HL-60/S4 treated with phorbol 12-myristate 13-acetate at 8.2 ng/mL for 4 days and 3 days (cell line): ENCODE results near the gene MYLK.

Experiments
- in situ Hi-C: fragments of 300-500 bp; cut with MboI; formaldehyde crosslinking; loops from 2 replicates; pipeline ENCODE4 v1.15.0; 2022; ENCODE audit warnings: low sequenced_read_pairs

The MYLK gene

GRCh38 chr3:123795471-123796251 lies 88.5 kb downstream of the MYLK start:
- in situ Hi-C loops, result no loop called here

- in situ Hi-C loops, result no loop called here
Measured at GRCh38 chr3:123793425-123793824, 90.7 kb downstream of the MYLK start.

DNA sequence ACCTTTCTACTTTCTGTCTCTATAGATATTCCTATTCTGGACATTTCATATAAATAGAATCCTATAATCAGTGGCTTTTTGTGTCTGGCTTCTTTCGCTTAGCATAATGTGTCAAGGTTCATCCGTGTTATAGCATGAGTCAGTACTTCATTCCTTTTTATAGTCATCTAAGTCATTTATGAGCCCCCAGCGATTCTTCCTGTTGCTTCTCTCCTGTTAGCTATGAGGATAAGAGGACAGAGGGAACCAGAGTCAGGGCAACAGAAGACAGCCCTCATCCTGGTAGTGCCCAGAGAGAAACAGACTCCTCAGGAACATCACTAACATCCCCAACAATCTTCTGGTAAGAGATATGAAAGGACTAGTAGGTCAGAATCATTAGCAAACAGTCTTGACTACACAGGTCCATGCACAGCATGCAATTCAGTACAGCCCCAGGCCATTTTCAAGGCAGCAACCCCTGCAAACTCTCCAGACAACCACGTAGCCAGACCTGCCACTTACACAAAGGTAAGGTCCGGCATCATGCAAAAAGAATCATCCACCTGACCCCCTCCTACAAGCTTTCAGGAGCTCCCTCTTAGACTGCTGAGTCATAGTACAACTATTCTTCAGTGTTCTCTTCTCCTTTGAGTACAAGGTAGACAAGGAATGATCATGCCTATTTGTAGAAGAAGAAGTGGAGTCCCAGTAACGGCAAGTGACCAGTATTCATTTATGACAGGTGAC lies 91.5 kb downstream of the MYLK start:
- in situ Hi-C loops, result no loop called here

DNA sequence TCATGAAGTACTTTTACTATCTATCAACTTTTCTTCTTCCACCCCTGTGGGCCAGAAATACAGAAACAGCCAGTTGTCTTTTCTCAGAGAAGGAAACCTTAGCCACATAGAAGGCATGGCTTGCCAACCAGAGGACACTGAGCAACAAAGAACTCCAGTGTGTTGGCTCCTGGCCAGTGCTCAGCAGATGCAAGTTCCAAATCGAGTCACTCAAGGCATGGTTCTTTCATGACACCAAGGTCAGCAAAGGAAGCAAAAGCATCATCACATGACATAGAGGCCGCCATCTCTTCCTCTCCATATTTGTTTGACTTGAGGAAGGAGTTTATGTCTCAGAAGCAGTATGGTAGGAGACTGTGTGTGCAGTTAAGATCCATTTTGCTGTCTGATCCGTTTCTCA lies 92.2 kb downstream of the MYLK start:
- in situ Hi-C loops, result no loop called here

GRCh38 chr3:123791417-123791816 lies 92.7 kb downstream of the MYLK start:
- in situ Hi-C loops, result no loop called here

DNA sequence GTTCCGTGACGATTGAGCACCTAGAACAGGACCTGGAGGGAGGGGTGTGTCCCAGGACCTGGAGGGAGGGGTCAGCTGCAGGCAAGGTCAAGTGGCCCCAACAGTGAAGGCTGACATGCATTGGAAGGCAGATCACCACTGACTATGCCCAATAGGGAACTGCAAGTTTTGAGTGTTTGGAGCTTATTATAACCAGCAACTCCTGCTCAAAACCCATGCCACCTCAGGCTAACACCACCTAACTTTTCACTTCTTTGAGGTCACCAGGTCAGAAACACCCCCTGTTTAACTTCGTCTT lies 93.1 kb downstream of the MYLK start:
- in situ Hi-C loops, result no loop called here

DNA sequence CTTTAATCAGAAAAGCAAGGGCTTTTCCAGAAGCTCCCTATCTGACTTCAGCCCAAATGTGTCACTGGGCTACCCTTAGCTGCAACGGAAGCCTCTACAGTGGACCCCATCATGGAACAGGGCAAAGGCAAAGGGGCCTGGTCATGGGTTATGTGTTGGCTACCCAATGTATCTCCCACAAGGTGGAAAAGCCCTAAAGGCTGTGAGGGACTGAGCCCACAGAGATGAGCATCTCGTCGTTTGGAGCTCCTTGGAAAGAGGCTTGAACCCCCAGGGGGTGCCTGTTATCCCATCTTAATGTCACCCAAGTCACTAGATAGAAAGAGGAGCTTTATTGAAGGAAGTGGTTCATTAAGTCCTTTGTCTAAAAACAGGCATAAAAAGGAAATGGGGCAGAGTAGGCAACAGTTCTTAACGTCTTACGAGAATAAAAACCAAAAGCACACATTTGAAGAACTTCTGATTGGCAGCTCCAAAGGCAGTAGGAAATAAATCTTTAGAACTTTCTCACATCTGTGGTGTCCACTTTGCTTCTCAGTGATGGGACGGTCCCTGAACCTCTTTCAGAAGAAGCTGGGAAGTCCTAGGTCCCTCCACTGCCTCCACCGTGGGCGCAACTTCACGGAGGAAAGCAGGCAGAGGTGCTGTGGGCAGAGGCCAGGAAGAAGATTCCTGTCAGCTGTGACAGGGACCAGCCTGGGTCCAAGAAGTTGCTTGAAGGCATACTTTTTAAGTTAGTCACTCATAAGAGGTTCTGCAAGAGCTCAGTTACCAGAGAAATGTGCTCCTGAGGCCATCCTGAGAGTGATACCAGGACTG lies 93.7 kb downstream of the MYLK start:
- in situ Hi-C loops, result no loop called here

DNA sequence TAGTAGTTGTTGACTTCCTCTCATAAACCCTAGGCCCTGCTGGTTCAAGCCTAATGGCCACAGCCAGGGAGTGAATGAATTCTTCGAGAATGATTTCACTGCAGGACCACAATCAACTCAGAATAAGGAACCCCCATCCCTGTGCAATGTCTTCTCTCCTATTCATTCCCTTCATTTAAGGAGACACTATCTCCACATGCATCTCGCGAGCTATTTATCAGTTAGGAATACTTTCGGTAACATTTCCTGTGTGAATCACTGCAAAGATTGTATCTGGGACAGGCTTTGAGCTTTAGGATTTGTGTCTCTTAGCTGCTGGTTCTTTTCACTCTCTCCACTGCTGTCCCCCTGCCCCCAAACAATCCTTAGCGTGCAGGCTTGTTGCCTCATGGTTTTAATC lies 94.4 kb downstream of the MYLK start:
- in situ Hi-C loops, result no loop called here

DNA sequence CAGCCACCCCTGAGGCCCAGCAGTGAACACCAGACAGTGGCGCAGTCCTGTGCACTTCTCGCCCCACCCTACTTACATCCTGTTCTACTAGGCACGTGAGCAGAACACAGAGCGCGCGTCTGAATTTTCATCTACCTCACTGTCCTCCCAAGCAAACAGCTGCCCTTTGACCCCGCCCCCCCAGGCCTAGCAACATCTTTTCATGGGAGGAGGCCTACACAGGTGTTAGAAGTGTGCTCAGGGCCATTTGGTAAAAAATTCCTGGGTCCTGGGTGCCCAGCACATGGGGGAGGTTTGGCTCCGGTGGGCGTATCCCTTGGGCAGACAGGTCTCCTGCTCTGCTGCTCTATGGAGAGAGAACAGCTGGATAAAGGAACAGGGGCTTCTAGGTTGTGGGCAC lies 95.0 kb downstream of the MYLK start:
- in situ Hi-C loops, result no loop called here

GRCh38 chr3:123788710-123789109 lies 95.4 kb downstream of the MYLK start:
- in situ Hi-C loops, result no loop called here

- in situ Hi-C loops, result no loop called here
Measured at GRCh38 chr3:123787133-123787532, 97.0 kb downstream of the MYLK start.

DNA sequence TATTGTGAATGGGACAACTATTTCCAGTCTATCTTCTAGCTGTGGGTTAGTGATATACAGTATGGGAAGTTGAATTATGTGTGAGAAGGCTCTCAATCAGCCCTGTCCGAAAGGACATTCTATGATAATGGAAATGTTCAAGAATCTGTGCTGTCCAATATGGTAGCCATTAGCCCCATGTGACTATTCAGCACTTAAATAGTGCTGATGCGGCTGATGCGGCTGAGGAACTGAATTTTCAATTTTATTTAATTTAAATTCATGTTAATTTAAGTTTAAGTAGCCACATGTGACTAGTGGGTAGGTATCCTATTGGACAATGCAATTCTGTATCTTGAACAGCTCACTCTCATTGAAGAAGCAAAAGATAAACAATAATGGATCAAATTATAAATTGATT lies 98.5 kb downstream of the MYLK start:
- in situ Hi-C loops, result no loop called here

- in situ Hi-C loops, result no loop called here
Measured at GRCh38 chr3:123783811-123784210, 100.3 kb downstream of the MYLK start.

- in situ Hi-C loops, result no loop called here
Measured at GRCh38 chr3:123783050-123783689, 101.0 kb downstream of the MYLK start.

DNA sequence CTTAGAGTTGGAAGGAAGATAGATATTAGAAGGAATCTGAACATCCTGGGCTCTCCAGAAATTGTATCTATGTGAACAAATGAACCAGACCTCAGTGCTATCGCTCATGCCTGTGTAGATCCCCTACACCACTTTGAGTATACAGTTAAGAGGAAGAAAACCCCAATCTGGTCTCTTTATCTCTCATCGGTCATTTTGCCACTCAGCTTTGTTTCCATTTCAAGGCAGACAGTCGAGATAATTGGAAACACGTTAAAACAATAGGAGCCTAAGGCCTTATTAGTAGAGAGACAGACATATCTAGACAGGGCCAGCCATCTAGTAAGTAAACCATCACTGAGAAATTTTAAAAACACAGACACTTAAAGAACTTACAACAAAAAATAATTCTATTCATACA lies 101.6 kb downstream of the MYLK start:
- in situ Hi-C loops, result no loop called here

GRCh38 chr3:123781571-123782275 lies 102.4 kb downstream of the MYLK start:
- in situ Hi-C loops, result no loop called here

GRCh38 chr3:123781138-123781537 lies 103.0 kb downstream of the MYLK start:
- in situ Hi-C loops, result no loop called here

GRCh38 chr3:123780656-123781055 lies 103.5 kb downstream of the MYLK start:
- in situ Hi-C loops, result no loop called here

DNA sequence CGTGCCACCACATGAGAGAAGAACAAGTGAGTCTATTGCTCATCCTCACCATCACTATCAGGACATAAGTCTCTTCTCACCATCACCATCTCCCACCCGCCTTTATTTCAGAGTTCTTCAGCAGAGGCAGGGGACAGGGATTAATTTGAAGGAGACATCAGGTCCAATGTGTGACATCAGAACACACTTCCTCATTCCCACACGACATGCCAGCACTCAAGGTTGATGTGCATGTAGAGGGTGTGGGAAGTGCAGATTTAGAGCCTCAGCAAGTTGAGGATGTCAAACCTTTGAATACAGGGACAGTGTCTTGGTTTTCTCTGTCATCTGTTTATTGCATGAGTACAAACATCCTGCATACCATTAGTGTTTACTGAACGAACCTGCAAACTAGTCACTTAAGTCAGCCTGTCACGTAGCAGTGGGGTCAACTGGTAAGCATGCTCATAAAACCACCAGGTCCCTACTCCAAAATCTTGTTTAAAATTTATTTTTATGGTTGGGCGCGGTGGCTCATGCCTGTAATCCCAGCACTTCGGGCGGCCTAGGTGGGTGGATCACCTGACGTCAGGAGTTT lies 104.4 kb downstream of the MYLK start:
- in situ Hi-C loops, result no loop called here

DNA sequence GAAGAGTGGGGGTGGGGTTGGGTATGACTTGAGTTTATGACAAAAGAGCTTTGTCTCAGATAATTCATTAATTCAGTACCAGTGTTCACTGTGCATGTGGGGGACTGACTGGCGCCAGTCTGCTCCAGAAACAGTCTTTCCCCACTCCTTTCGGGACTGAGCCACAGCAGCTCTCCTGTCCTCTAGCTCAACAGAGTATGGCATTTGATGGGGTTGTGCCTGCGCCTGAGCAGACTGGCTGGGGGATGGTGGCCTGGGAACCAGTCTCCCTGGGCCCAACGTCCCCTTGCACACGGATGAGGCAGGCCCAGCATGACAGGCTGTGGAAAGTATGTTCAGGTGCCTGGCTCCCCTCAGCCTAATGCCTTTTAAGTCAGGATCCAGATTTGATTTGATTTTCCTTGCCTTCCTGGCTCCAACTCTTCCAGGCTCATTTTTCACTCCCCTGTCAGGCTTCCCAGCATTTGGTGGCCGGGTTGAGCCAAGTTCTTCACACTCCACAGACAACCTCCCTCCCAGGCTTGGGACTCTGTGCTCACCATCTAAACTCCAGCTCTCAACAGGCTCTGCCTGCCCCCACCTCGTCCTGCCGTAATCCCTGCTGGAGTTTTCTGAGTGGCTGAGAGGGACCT lies 105.0 kb downstream of the MYLK start:
- in situ Hi-C loops, result no loop called here
